Natural killer cell (primary cell): ENCODE measurements around the gene NTM. TPM values are rescaled to one million over a fixed set of nuclear protein-coding genes. Genes with fewer than 3 reads are reported as not detected.

Experiments
- ATAC-seq, 3 donors: fragments of 150-1000 bp in 2 of 3; fragments of 200-7000 bp in 1 of 3; cut with Tn5 transposase; 1 replicate in 1 of 3; 2 replicates in 2 of 3; pipeline ENCODE4 v1.10.0; 2021; ENCODE audit warnings: mild to moderate bottlenecking in 2 of 3, moderate library complexity in 2 of 3
- DNase-seq, 2 donors: peaks; one replicate each; pipeline versions ENCODE4 v3.0.0 to v3.0.0-alpha.2; 2013 to 2021; ENCODE audit warnings: mixed read lengths in 1 of 2
- H3K27ac ChIP-seq: one replicate; pipeline ENCODE4 v1.5.1; 2013; ENCODE audit warnings: mild to moderate bottlenecking, low read length
- H3K27me3 ChIP-seq: one replicate; pipeline ENCODE4 v1.6.1; 2013; ENCODE audit warnings: low read length; ENCODE audit not compliant: control insufficient read depth, insufficient read depth
- H3K36me3 ChIP-seq: one replicate; pipeline ENCODE4 v1.6.1; 2013; ENCODE audit warnings: low read length; ENCODE audit not compliant: control insufficient read depth, insufficient read depth
- H3K4me1 ChIP-seq: one replicate; pipeline ENCODE4 v1.6.1; 2013; ENCODE audit warnings: low read length; ENCODE audit not compliant: control insufficient read depth, insufficient read depth
- H3K4me3 ChIP-seq: one replicate; pipeline ENCODE4 v1.5.1; 2013; ENCODE audit warnings: low read length
- H3K9me3 ChIP-seq: one replicate; pipeline ENCODE4 v1.6.1; 2013; ENCODE audit warnings: low read length; ENCODE audit not compliant: control insufficient read depth, insufficient read depth
- H3K27ac Mint-ChIP-seq, 2 donors: one replicate each; pipeline ENCODE4 v1.8.0; 2022; ENCODE audit warnings: mild to moderate bottlenecking in 2 of 2, mixed read lengths in 2 of 2, moderate library complexity in 1 of 2
- H3K27me3 Mint-ChIP-seq, 2 donors: one replicate each; pipeline ENCODE4 v1.8.0; 2022; ENCODE audit warnings: low read depth in 2 of 2, mixed read lengths in 2 of 2
- H3K36me3 Mint-ChIP-seq: one replicate; pipeline ENCODE4 v1.8.0; 2022; ENCODE audit warnings: mixed read lengths
- H3K4me1 Mint-ChIP-seq, 2 donors: one replicate each; pipeline ENCODE4 v1.8.0; 2022; ENCODE audit warnings: mixed read lengths in 2 of 2
- H3K4me3 Mint-ChIP-seq: one replicate; pipeline ENCODE4 v1.8.0; 2022; ENCODE audit warnings: mild to moderate bottlenecking, moderate library complexity, mixed read lengths
- H3K9me3 Mint-ChIP-seq, 2 donors: one replicate each; pipeline ENCODE4 v1.8.0; 2022; ENCODE audit warnings: mixed read lengths in 2 of 2
- CTCF ChIP-seq: fragments of 200-600 bp; IDR thresholded peaks from one replicate; pipeline ENCODE4 v1.8.0; 2022; ENCODE audit warnings: antibody characterized with exemption
- WGBS: methylation state at CpG from one replicate; pipeline ENCODE4 v1.1.7; 2013; ENCODE audit warnings: missing lambda C conversion rate; ENCODE audit not compliant: insufficient coverage; 5-methylcytosine and 5-hydroxymethylcytosine counted together
- intact Hi-C: fragments of 100-400 bp; cut with micrococcal nuclease; formaldehyde crosslinking; loops from one replicate; pipeline ENCODE4 v1.14.2; 2022
- total RNA-seq, 4 donors: library from RNA; stranded (reverse); fragments of 120-200 nt in 1 of 4; gene quantifications; one replicate each; pipeline versions ENCODE4 v1.2.3 to v1.2.4, GENCODE V29; 2013 to 2022

NTM gene
- total RNA-seq, 3 donors from 2014 or later (not counting 1 experiment from before 2014, with no cell fraction given), result not detected

- H3K4me3 Mint-ChIP-seq, result no peak overlapping the region
- H3K9me3 ChIP-seq, result no peaks in the 10 kb centered on the region
- peaks cover 19 to 28% of the 10 kb centered on the region in 2 donors for H3K27me3 Mint-ChIP-seq
- H3K9me3 Mint-ChIP-seq, result no peaks in the 10 kb centered on the region
- H3K4me1 ChIP-seq, result no peaks in the 10 kb centered on the region
- no peak for ATAC-seq
- no peak overlapping the region for H3K27ac Mint-ChIP-seq
- WGBS, result 80% methylated on average over 1 of the region's 1 CpG
- intact Hi-C loops, result no loop called here
- no peaks in the 10 kb centered on the region for H3K36me3 ChIP-seq
- H3K4me3 ChIP-seq, result no peak overlapping the region
- no peaks in the 10 kb centered on the region for H3K36me3 Mint-ChIP-seq
- DNase-seq, result no peak
- no peak for TF ChIP-seq CTCF
- peaks cover 2% of the 10 kb centered on the region for H3K27me3 ChIP-seq
- no peak overlapping the region for H3K27ac ChIP-seq
- peaks cover 8 to 9% of the 10 kb centered on the region in 2 donors for H3K4me1 Mint-ChIP-seq
Measured at GRCh38 chr11:131692961-131693360, 322.5 kb downstream of the NTM start.

GRCh38 chr11:131693756-131694155 lies 323.3 kb downstream of the NTM start:
- Mint-ChIP-seq H3K9me3 (no peaks in the 10 kb centered on the region), H3K27me3 (peaks cover 19 to 28% of the 10 kb centered on the region in 2 donors), H3K27ac (no peak overlapping the region), H3K4me3 (no peak overlapping the region), H3K36me3 (no peaks in the 10 kb centered on the region), H3K4me1 (peaks cover 8 to 9% of the 10 kb centered on the region in 2 donors)
- intact Hi-C loops, result no loop called here
- no peaks in the 10 kb centered on the region for H3K4me1 ChIP-seq
- ATAC-seq (no peak), DNase-seq (no peak)
- no peaks in the 10 kb centered on the region for H3K36me3 ChIP-seq
- H3K4me3 ChIP-seq, result no peak overlapping the region
- no peaks in the 10 kb centered on the region for H3K9me3 ChIP-seq
- H3K27me3 ChIP-seq, result peaks cover 2% of the 10 kb centered on the region
- H3K27ac ChIP-seq, result no peak overlapping the region
- TF ChIP-seq CTCF, result no peak
- WGBS, result 67% methylated on average over 4 of the region's 4 CpGs

- H3K9me3 Mint-ChIP-seq, result no peaks in the 10 kb centered on the region
- peak; percentile 63 for TF ChIP-seq CTCF
- Histone ChIP-seq H3K9me3 (no peaks in the 10 kb centered on the region), H3K4me1 (no peaks in the 10 kb centered on the region), H3K27ac (no peak overlapping the region), H3K4me3 (no peak overlapping the region), H3K36me3 (no peaks in the 10 kb centered on the region), H3K27me3 (peaks cover 2% of the 10 kb centered on the region)
- DNase-seq (peak; percentile 31 to 62), ATAC-seq (peak; percentile 76 to 85 (median 77))
- H3K36me3 Mint-ChIP-seq, result no peaks in the 10 kb centered on the region
- intact Hi-C loops, result no loop called here
- no peak overlapping the region for H3K4me3 Mint-ChIP-seq
- peaks cover 19 to 28% of the 10 kb centered on the region in 2 donors for H3K27me3 Mint-ChIP-seq
- 30% methylated on average over 34 of the region's 34 CpGs for WGBS
- H3K27ac Mint-ChIP-seq, result no peak overlapping the region
- peaks cover 8 to 9% of the 10 kb centered on the region in 2 donors for H3K4me1 Mint-ChIP-seq
Measured at GRCh38 chr11:131694526-131695424, 324.4 kb downstream of the NTM start.
